ENCODE data around the gene ANTKMT. TPM values are rescaled to one million over a fixed set of nuclear protein-coding genes. Genes with fewer than 3 reads are reported as not detected.

ANTKMT gene
- total and polyA plus RNA-seq, 4 experiments from 2014 or later: 14.5 to 36.4 (median 22.5) TPM

- Histone ChIP-seq H3K4me3 (ENCODE audit: low read length in 2 of 2) (no peak overlapping the region), H3K9me3 (ENCODE audit: control insufficient read depth in 1 of 2, low read length in 2 of 2) (no peaks in the 10 kb centered on the region), H3K36me3 (ENCODE audit: insufficient read depth, low read length) (no peaks in the 10 kb centered on the region), H3K27me3 (ENCODE audit: insufficient read depth, low read length) (no peaks in the 10 kb centered on the region), H3K27ac (ENCODE audit: low read depth, low read length) (no peak overlapping the region), H3K4me1 (ENCODE audit: insufficient read depth, low read length) (no peaks in the 10 kb centered on the region)
- ChIA-PET CTCF (ENCODE audit: partially characterized antibody) (no interaction called here), POLR2A (ENCODE audit: partially characterized antibody) (no interaction called here)
- intact Hi-C loops (cut with micrococcal nuclease): no loop called here
- no peaks in the 10 kb centered on the region for H3K36me3 Mint-ChIP-seq
- H3K27ac Mint-ChIP-seq: no peak overlapping the region
- no peaks in the 10 kb centered on the region for H3K4me1 Mint-ChIP-seq
- no peaks in the 10 kb centered on the region for H3K9me3 Mint-ChIP-seq
- H3K27me3 Mint-ChIP-seq: no peaks in the 10 kb centered on the region
- no peak overlapping the region for H3K4me3 Mint-ChIP-seq
- no peak for DNase-seq
Observed at GRCh38 chr16:769934-770333, 49.0 kb downstream of the ANTKMT start.

GRCh38 chr16:770411-770810 lies 49.5 kb downstream of the ANTKMT start:
- H3K4me3 ChIP-seq (ENCODE audit: low read length in 2 of 2): no peak overlapping the region
- Mint-ChIP-seq H3K4me1 (no peaks in the 10 kb centered on the region), H3K27ac (no peak overlapping the region), H3K36me3 (no peaks in the 10 kb centered on the region), H3K27me3 (no peaks in the 10 kb centered on the region), H3K9me3 (no peaks in the 10 kb centered on the region), H3K4me3 (no peak overlapping the region)
- no peaks in the 10 kb centered on the region for H3K36me3 ChIP-seq (ENCODE audit: insufficient read depth, low read length)
- H3K27me3 ChIP-seq (ENCODE audit: insufficient read depth, low read length): no peaks in the 10 kb centered on the region
- intact Hi-C loops (cut with micrococcal nuclease): no loop called here
- CTCF ChIA-PET (ENCODE audit: partially characterized antibody): interaction anchor here (0.9 kb wide), 1 partner anchor 14 kb away, joined by 3 read pairs; no protein-coding TSS in a partner anchor
- H3K9me3 ChIP-seq (ENCODE audit: control insufficient read depth in 1 of 2, low read length in 2 of 2): no peaks in the 10 kb centered on the region
- no peaks in the 10 kb centered on the region for H3K4me1 ChIP-seq (ENCODE audit: insufficient read depth, low read length)
- POLR2A ChIA-PET (ENCODE audit: partially characterized antibody): no interaction called here
- H3K27ac ChIP-seq (ENCODE audit: low read depth, low read length): no peak overlapping the region
- no peak for DNase-seq

Small RNA genes within 50 kb of the gene (microRNA-seq; reads per million reads assigned to microRNA genes)
- gene MIR662 (ENCODE audit: borderline microRNAs expressed, borderline number of aligned reads, borderline replicate concordance): not detected

Other genes with a start within 250 kb of the ANTKMT start
- gene CAPN15, start 193.4 kb upstream of the ANTKMT start, total RNA-seq: 10 to 100 TPM; 74.0 to 77.4 TPM
- gene CAPN15, start 193.4 kb upstream of the ANTKMT start, polyA plus RNA-seq: 10 to 100 TPM in 1 of 2 donors, 1 to 10 TPM in 1; 5.3 to 14.1 TPM
- gene PRR35, start 160.8 kb upstream of the ANTKMT start, total RNA-seq: not detected
- not detected for gene PRR35, start 160.8 kb upstream of the ANTKMT start, polyA plus RNA-seq
- 1 to 10 TPM; 2.4 to 3.2 TPM for gene NHLRC4, start 154.1 kb upstream of the ANTKMT start, total RNA-seq
- 1 to 10 TPM; 2.1 to 2.7 TPM for gene NHLRC4, start 154.1 kb upstream of the ANTKMT start, polyA plus RNA-seq
- gene PIGQ, start 151.2 kb upstream of the ANTKMT start, total RNA-seq: 10 to 100 TPM; 61.4 to 63.3 TPM
- gene PIGQ, start 151.2 kb upstream of the ANTKMT start, polyA plus RNA-seq: 10 to 100 TPM in 1 of 2 donors, 1 to 10 TPM in 1; 7.2 to 12.5 TPM
- gene RAB40C, start 131.1 kb upstream of the ANTKMT start, total RNA-seq: 10 to 100 TPM; 22.0 to 25.6 TPM
- gene RAB40C, start 131.1 kb upstream of the ANTKMT start, polyA plus RNA-seq: 10 to 100 TPM in 1 of 2 donors, 1 to 10 TPM in 1; 6.8 to 17.7 TPM
- under 1 TPM; 0.67 to 0.86 TPM for gene WFIKKN1, start 90.2 kb upstream of the ANTKMT start, total RNA-seq
- under 1 TPM in 1 of 2 donors, not detected in 1; 0.09 TPM for gene WFIKKN1, start 90.2 kb upstream of the ANTKMT start, polyA plus RNA-seq
- 10 to 100 TPM; 68.4 to 74.1 TPM for gene METTL26, start 84.8 kb upstream of the ANTKMT start, total RNA-seq
- 100 to 1,000 TPM in 1 of 2 donors, 10 to 100 TPM in 1; 90.1 to 106 TPM for gene METTL26, start 84.8 kb upstream of the ANTKMT start, polyA plus RNA-seq
- 10 to 100 TPM; 28.3 to 30.5 TPM for gene MCRIP2, start 79.3 kb upstream of the ANTKMT start, total RNA-seq
- 10 to 100 TPM; 34.6 to 45.5 TPM for gene MCRIP2, start 79.3 kb upstream of the ANTKMT start, polyA plus RNA-seq
- 10 to 100 TPM; 18.0 to 19.7 TPM for gene WDR90, start 71.8 kb upstream of the ANTKMT start, total RNA-seq
- 1 to 10 TPM in 1 of 2 donors, under 1 TPM in 1; 0.96 to 1.7 TPM for gene WDR90, start 71.8 kb upstream of the ANTKMT start, polyA plus RNA-seq
- 100 to 1,000 TPM; 254 to 263 TPM for gene RHOT2, start 53.0 kb upstream of the ANTKMT start, total RNA-seq
- 10 to 100 TPM; 46.6 to 54.3 TPM for gene RHOT2, start 53.0 kb upstream of the ANTKMT start, polyA plus RNA-seq
- 1 to 10 TPM; 2.2 to 2.4 TPM for gene RHBDL1, start 45.5 kb upstream of the ANTKMT start, total RNA-seq
- 1 to 10 TPM; 2.1 to 2.8 TPM for gene RHBDL1, start 45.5 kb upstream of the ANTKMT start, polyA plus RNA-seq
- 100 to 1,000 TPM in 1 of 2 experiments, 10 to 100 TPM in 1; 97.2 to 110 TPM for gene STUB1, start 40.7 kb upstream of the ANTKMT start, total RNA-seq
- 100 to 1,000 TPM; 147 to 181 TPM for gene STUB1, start 40.7 kb upstream of the ANTKMT start, polyA plus RNA-seq
- gene JMJD8, start 36.8 kb upstream of the ANTKMT start, total RNA-seq: 10 to 100 TPM; 45.0 to 49.0 TPM
- 10 to 100 TPM; 43.9 to 60.3 TPM for gene JMJD8, start 36.8 kb upstream of the ANTKMT start, polyA plus RNA-seq
- gene WDR24, start 30.7 kb upstream of the ANTKMT start, total RNA-seq: 10 to 100 TPM; 15.5 to 16.1 TPM
- 10 to 100 TPM; 10.2 to 12.2 TPM for gene WDR24, start 30.7 kb upstream of the ANTKMT start, polyA plus RNA-seq
- gene FBXL16, start 15.3 kb upstream of the ANTKMT start, total RNA-seq: 10 to 100 TPM; 58.4 to 59.5 TPM
- gene FBXL16, start 15.3 kb upstream of the ANTKMT start, polyA plus RNA-seq: 10 to 100 TPM in 1 of 2 donors, 1 to 10 TPM in 1; 9.3 to 38.6 TPM
- 1 to 10 TPM; 6.9 to 7.7 TPM for gene METRN, start 6.0 kb upstream of the ANTKMT start, total RNA-seq
- gene METRN, start 6.0 kb upstream of the ANTKMT start, polyA plus RNA-seq: 10 to 100 TPM in 1 of 2 donors, 1 to 10 TPM in 1; 8.3 to 18.8 TPM
- gene CCDC78, start 5.3 kb downstream of the ANTKMT start, total RNA-seq: 1 to 10 TPM; 4.5 to 5.1 TPM
- gene CCDC78, start 5.3 kb downstream of the ANTKMT start, polyA plus RNA-seq: not detected
- gene HAGHL, start 6.0 kb downstream of the ANTKMT start, total RNA-seq: 10 to 100 TPM; 17.2 to 24.4 TPM
- 1 to 10 TPM; 2.2 to 4.0 TPM for gene HAGHL, start 6.0 kb downstream of the ANTKMT start, polyA plus RNA-seq
- 10 to 100 TPM; 58.2 TPM for gene CIAO3, start 19.9 kb downstream of the ANTKMT start, total RNA-seq
- gene CIAO3, start 19.9 kb downstream of the ANTKMT start, polyA plus RNA-seq: 10 to 100 TPM; 10.8 to 26.1 TPM
- not detected for gene MSLN, start 39.6 kb downstream of the ANTKMT start, total RNA-seq
- gene MSLN, start 39.6 kb downstream of the ANTKMT start, polyA plus RNA-seq: not detected
- gene RPUSD1, start 67.2 kb downstream of the ANTKMT start, total RNA-seq: 10 to 100 TPM; 26.9 to 31.1 TPM
- gene RPUSD1, start 67.2 kb downstream of the ANTKMT start, polyA plus RNA-seq: 10 to 100 TPM; 19.9 to 29.7 TPM
- gene CHTF18, start 67.5 kb downstream of the ANTKMT start, total RNA-seq: 10 to 100 TPM; 42.1 to 46.9 TPM
- gene CHTF18, start 67.5 kb downstream of the ANTKMT start, polyA plus RNA-seq: 1 to 10 TPM; 3.0 to 6.0 TPM
- gene GNG13, start 79.6 kb downstream of the ANTKMT start, total RNA-seq: not detected
- gene GNG13, start 79.6 kb downstream of the ANTKMT start, polyA plus RNA-seq: not detected
- gene LMF1, start 249.8 kb downstream of the ANTKMT start, total RNA-seq: 10 to 100 TPM; 50.0 to 59.7 TPM
- 10 to 100 TPM in 1 of 2 donors, 1 to 10 TPM in 1; 8.5 to 15.2 TPM for gene LMF1, start 249.8 kb downstream of the ANTKMT start, polyA plus RNA-seq